SK-N-SH (cell line): ENCODE data around the gene PPP1R9A. TPM values are rescaled to one million over a fixed set of nuclear protein-coding genes. Genes with fewer than 3 reads are reported as not detected.

ENCODE experiments used
- CTCF ChIA-PET: fragments of 300-600, 350-600 bp; formaldehyde crosslinking; extraction: SDS; loops from one replicate; lab custom pipeline; 2021; lab: Yijun Ruan, JAX
- POLR2A ChIA-PET: fragments of 350-600 bp; sonication (Branson Sonifier 250); formaldehyde crosslinking; extraction: SDS; loops from one replicate; lab custom pipeline; 2020; ENCODE audit warnings: antibody characterized with exemption, inconsistent platforms; lab: Yijun Ruan, JAX
- DNase-seq: peaks from one replicate; pipeline ENCODE4 v3.0.0; 2012
- H2AFZ ChIP-seq: fragments of 200-600 bp; sonication (generic); 2 replicates; pipeline ENCODE4 v1.8.1; 2016; ENCODE audit warnings: antibody characterized with exemption, mild to moderate bottlenecking, low read depth
- H3F3A ChIP-seq: fragments of 200-600 bp; sonication (generic); replicated peaks from 2 replicates; pipeline ENCODE3; 2016; ENCODE audit warnings: antibody characterized with exemption, mild to moderate bottlenecking; ENCODE audit not compliant: insufficient read depth
- H3K27ac ChIP-seq, 2 experiments: fragments of 200-500 bp in 1 of 2; fragments of 200-600 bp in 1 of 2; sonication (Bioruptor generic) in 1 of 2; sonication (generic), shearing (Covaris generic) in 1 of 2; 2 replicates each; pipeline versions ENCODE4 v1.5.1 to v1.6.1; 2014 to 2016; ENCODE audit warnings: low read depth in 2 of 2, inconsistent platforms in 1 of 2, low read length in 1 of 2, mild to moderate bottlenecking in 1 of 2, mixed read lengths in 1 of 2
- H3K27me3 ChIP-seq: fragments of 200-600 bp; sonication (generic), shearing (Covaris generic); 2 replicates; pipeline ENCODE4 v1.6.1; 2016; ENCODE audit warnings: mixed run types; ENCODE audit not compliant: insufficient read depth
- H3K36me3 ChIP-seq, 2 experiments: fragments of 200-500 bp in 1 of 2; fragments of 200-600 bp in 1 of 2; sonication (Bioruptor generic) in 1 of 2; sonication (generic) in 1 of 2; replicated peaks in 1 of 2; 2 replicates each; pipeline versions ENCODE3 to v1.5.1; 2014 to 2016; ENCODE audit warnings: low read length in 1 of 2, mild to moderate bottlenecking in 1 of 2; ENCODE audit not compliant: insufficient read depth in 2 of 2, control insufficient read depth in 1 of 2
- H3K4me1 ChIP-seq, 2 experiments: fragments of 200-500 bp in 1 of 2; fragments of 200-600 bp in 1 of 2; sonication (Bioruptor generic) in 1 of 2; sonication (generic), shearing (Covaris generic) in 1 of 2; 2 replicates each; pipeline versions ENCODE4 v1.5.1 to v1.6.1; 2014 to 2016; ENCODE audit warnings: low read depth in 1 of 2, low read length in 1 of 2, mixed run types in 1 of 2; ENCODE audit not compliant: insufficient read depth in 2 of 2, control insufficient read depth in 1 of 2
- H3K4me2 ChIP-seq: fragments of 200-600 bp; sonication (generic), shearing (Covaris generic); 2 replicates; pipeline ENCODE4 v1.6.1; 2017; ENCODE audit warnings: mixed run types
- H3K4me3 ChIP-seq, 2 experiments: fragments of 200-500 bp in 1 of 2; fragments of 200-600 bp in 1 of 2; sonication (Bioruptor generic) in 1 of 2; sonication (generic), shearing (Covaris generic) in 1 of 2; 2 replicates each; pipeline versions ENCODE4 v1.5.1 to v1.8.1; 2014 to 2016; ENCODE audit warnings: low read depth in 2 of 2, inconsistent platforms in 1 of 2, low read length in 1 of 2, mild to moderate bottlenecking in 1 of 2, mixed read lengths in 1 of 2, moderate library complexity in 1 of 2
- H3K79me2 ChIP-seq: fragments of 200-600 bp; sonication (generic); 2 replicates; pipeline ENCODE4 v1.8.1; 2017; ENCODE audit warnings: mild to moderate bottlenecking; ENCODE audit not compliant: insufficient read depth
- H3K9ac ChIP-seq: fragments of 200-600 bp; sonication (generic); 2 replicates; pipeline ENCODE4 v1.6.1; 2017; ENCODE audit warnings: mixed run types
- H3K9me2 ChIP-seq: fragments of 200-600 bp; sonication (generic); 2 replicates; pipeline ENCODE4 v1.6.1; 2017; ENCODE audit warnings: mixed run types
- H3K9me3 ChIP-seq: fragments of 200-600 bp; sonication (generic); 2 replicates; pipeline ENCODE4 v1.6.1; 2017; ENCODE audit warnings: mixed run types, mild to moderate bottlenecking, moderate library complexity
- H4K20me1 ChIP-seq: fragments of 200-600 bp; sonication (generic); 2 replicates; pipeline ENCODE4 v1.6.1; 2017; ENCODE audit warnings: mild to moderate bottlenecking, mixed run types; ENCODE audit not compliant: insufficient read depth
- ELF1 ChIP-seq: IDR thresholded peaks from 2 replicates; pipeline ENCODE4 v1.4.0; 2012
- EZH2phosphoT487 ChIP-seq: fragments of 200-600 bp; sonication (generic); IDR thresholded peaks from 2 replicates; pipeline ENCODE4 v1.6.1; 2017; ENCODE audit warnings: low read depth, mixed run types, mild to moderate bottlenecking, antibody characterized with exemption, moderate library complexity, borderline replicate concordance
- GATA2 ChIP-seq: sonication (generic); formaldehyde crosslinking; IDR thresholded peaks from 2 replicates; pipeline ENCODE4 v1.5.0; 2020; ENCODE audit warnings: mild to moderate bottlenecking, missing genetic modification reagents
- MEF2A ChIP-seq: IDR thresholded peaks from 2 replicates; pipeline ENCODE4 v1.4.0; 2012; ENCODE audit warnings: low read depth, borderline replicate concordance
- NFIC ChIP-seq: IDR thresholded peaks from 2 replicates; pipeline ENCODE4 v1.4.0; 2012; ENCODE audit warnings: borderline replicate concordance
- NRF1 ChIP-seq: IDR thresholded peaks from 2 replicates; pipeline ENCODE4 v1.6.1; 2012; ENCODE audit warnings: low read depth, mild to moderate bottlenecking, low read length
- PBX3 ChIP-seq: IDR thresholded peaks from 2 replicates; pipeline ENCODE4; 2012
- POLR2AphosphoS5 ChIP-seq: IDR thresholded peaks from 2 replicates; pipeline ENCODE4 v1.6.1; 2012; ENCODE audit warnings: low read depth, low read length
- RCOR1 ChIP-seq: fragments of 150-350 bp; IDR thresholded peaks from 2 replicates; pipeline ENCODE4 v1.6.1; 2017; ENCODE audit warnings: antibody characterized with exemption, low read length
- TCF12 ChIP-seq: IDR thresholded peaks from 2 replicates; pipeline ENCODE4 v1.4.0; 2012
- TEAD4 ChIP-seq: IDR thresholded peaks from 2 replicates; pipeline ENCODE4 v1.4.0; 2012; ENCODE audit warnings: mild to moderate bottlenecking, borderline replicate concordance; ENCODE audit not compliant: insufficient read depth
- ZBTB33 ChIP-seq: IDR thresholded peaks from 2 replicates; pipeline ENCODE4 v1.4.0; 2012; ENCODE audit warnings: low read depth, borderline replicate concordance
- WGBS: methylation state at CpG from one replicate; pipeline ENCODE4 v1.1.6; 2017; ENCODE audit warnings: low lambda C conversion rate; 5-methylcytosine and 5-hydroxymethylcytosine counted together
- polyA plus RNA-seq, 3 experiments: library from polyadenylated mRNA; depleted of rRNA; stranded (reverse); fragments of >200 nt; gene quantifications; 2 replicates each; pipeline ENCODE4 v1.2.3, GENCODE V29; 2012
- TF ChIP-seq, protein P1 (sequence below): IDR thresholded peaks from 2 replicates; pipeline ENCODE4 v1.6.1; 2012; ENCODE audit warnings: mild to moderate bottlenecking, low read depth, low read length, moderate library complexity
- TF ChIP-seq, protein P2 (sequence below): IDR thresholded peaks from 2 replicates; pipeline ENCODE4 v1.4.0; 2012; ENCODE audit warnings: low read depth, borderline replicate concordance
- TF ChIP-seq, protein P3 (sequence below): fragments of 150-350 bp; IDR thresholded peaks from 2 replicates; pipeline ENCODE4 v1.6.1; 2016; ENCODE audit warnings: mild to moderate bottlenecking, low read depth, low read length

The PPP1R9A gene
- polyA plus RNA-seq, 1 of the 3 experiments (the other 2 are of a cell fraction) = 0.30 TPM

DNA sequence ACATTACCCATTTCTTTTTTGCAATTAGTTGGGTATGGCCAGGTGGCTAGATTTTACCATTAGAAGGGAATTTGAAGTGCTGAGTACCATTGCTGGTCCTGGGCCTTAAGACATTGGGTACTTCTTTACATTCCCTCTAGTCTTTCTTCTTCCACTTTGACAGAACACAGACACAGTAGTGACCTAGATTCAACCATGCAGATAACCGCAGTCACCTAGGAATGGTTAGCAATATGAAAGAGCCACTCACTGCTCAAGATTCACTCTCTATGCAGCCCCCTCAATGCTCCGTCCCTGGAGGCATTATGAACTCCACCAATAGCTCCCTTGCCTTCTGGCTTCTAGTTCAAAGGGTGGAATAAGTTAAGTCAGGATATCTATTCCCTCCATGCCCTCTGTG is 433.1 kb downstream of the PPP1R9A start:
- Histone ChIP-seq H2AFZ (no peak overlapping the region), H3K4me1 (peaks cover 0 to 3% of the 10 kb centered on the region in 2 experiments; a peak in 1 of 4 replicates), H3K36me3 (no peaks in the 10 kb centered on the region), H3K27ac (no peak overlapping the region), H3K4me3 (no peak overlapping the region), H4K20me1 (no peaks in the 10 kb centered on the region), H3F3A (peaks cover 5% of the 10 kb centered on the region), H3K9me3 (no peaks in the 10 kb centered on the region), H3K4me2 (no peak overlapping the region), H3K79me2 (no peaks in the 10 kb centered on the region), H3K27me3 (no peaks in the 10 kb centered on the region), H3K9me2 (no peaks in the 10 kb centered on the region), H3K9ac (no peak overlapping the region)
- POLR2A ChIA-PET = no interaction called here
- TF ChIP-seq MEF2A (no peak), TEAD4 (no peak), ZBTB33 (no peak), NRF1 (no peak), NFIC (no peak), TCF12 (no peak), POLR2AphosphoS5 (no peak), EZH2phosphoT487 (no peak), PBX3 (no peak), ELF1 (no peak), RCOR1 (no peak), GATA2 (CRISPR knock-in tag) (no peak)
- TF ChIP-seq, protein P1, sequence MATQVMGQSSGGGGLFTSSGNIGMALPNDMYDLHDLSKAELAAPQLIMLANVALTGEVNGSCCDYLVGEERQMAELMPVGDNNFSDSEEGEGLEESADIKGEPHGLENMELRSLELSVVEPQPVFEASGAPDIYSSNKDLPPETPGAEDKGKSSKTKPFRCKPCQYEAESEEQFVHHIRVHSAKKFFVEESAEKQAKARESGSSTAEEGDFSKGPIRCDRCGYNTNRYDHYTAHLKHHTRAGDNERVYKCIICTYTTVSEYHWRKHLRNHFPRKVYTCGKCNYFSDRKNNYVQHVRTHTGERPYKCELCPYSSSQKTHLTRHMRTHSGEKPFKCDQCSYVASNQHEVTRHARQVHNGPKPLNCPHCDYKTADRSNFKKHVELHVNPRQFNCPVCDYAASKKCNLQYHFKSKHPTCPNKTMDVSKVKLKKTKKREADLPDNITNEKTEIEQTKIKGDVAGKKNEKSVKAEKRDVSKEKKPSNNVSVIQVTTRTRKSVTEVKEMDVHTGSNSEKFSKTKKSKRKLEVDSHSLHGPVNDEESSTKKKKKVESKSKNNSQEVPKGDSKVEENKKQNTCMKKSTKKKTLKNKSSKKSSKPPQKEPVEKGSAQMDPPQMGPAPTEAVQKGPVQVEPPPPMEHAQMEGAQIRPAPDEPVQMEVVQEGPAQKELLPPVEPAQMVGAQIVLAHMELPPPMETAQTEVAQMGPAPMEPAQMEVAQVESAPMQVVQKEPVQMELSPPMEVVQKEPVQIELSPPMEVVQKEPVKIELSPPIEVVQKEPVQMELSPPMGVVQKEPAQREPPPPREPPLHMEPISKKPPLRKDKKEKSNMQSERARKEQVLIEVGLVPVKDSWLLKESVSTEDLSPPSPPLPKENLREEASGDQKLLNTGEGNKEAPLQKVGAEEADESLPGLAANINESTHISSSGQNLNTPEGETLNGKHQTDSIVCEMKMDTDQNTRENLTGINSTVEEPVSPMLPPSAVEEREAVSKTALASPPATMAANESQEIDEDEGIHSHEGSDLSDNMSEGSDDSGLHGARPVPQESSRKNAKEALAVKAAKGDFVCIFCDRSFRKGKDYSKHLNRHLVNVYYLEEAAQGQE = no peak
- TF ChIP-seq, protein P2, sequence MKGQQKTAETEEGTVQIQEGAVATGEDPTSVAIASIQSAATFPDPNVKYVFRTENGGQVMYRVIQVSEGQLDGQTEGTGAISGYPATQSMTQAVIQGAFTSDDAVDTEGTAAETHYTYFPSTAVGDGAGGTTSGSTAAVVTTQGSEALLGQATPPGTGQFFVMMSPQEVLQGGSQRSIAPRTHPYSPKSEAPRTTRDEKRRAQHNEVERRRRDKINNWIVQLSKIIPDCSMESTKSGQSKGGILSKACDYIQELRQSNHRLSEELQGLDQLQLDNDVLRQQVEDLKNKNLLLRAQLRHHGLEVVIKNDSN = no peak
- TF ChIP-seq, protein P3, sequence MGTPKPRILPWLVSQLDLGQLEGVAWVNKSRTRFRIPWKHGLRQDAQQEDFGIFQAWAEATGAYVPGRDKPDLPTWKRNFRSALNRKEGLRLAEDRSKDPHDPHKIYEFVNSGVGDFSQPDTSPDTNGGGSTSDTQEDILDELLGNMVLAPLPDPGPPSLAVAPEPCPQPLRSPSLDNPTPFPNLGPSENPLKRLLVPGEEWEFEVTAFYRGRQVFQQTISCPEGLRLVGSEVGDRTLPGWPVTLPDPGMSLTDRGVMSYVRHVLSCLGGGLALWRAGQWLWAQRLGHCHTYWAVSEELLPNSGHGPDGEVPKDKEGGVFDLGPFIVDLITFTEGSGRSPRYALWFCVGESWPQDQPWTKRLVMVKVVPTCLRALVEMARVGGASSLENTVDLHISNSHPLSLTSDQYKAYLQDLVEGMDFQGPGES = no peak
- 27% methylated on average over 2 of the region's 2 CpGs for WGBS
- CTCF ChIA-PET = interaction anchor here (1.3 kb wide), 1 partner anchor 25 kb away, joined by 3 read pairs; no protein-coding TSS in a partner anchor
- DNase-seq = no peak
